22Rv1 (cell line): ENCODE data around the gene PLSCR3.

ENCODE experiments used
- H3K27ac ChIP-seq: fragments of 450-650 bp; 2 replicates; pipeline ENCODE4 v1.5.1; 2017
- ZFX ChIP-seq: fragments of 450-650 bp; IDR thresholded peaks from 2 replicates; pipeline ENCODE4 v1.6.1; 2017; ENCODE audit warnings: antibody characterized with exemption, borderline replicate concordance
- TF ChIP-seq, protein P1 (sequence below): fragments of 450-650 bp; IDR thresholded peaks from 2 replicates; pipeline ENCODE4 v1.5.1; 2017; ENCODE audit warnings: mild to moderate bottlenecking

Gene PLSCR3

DNA sequence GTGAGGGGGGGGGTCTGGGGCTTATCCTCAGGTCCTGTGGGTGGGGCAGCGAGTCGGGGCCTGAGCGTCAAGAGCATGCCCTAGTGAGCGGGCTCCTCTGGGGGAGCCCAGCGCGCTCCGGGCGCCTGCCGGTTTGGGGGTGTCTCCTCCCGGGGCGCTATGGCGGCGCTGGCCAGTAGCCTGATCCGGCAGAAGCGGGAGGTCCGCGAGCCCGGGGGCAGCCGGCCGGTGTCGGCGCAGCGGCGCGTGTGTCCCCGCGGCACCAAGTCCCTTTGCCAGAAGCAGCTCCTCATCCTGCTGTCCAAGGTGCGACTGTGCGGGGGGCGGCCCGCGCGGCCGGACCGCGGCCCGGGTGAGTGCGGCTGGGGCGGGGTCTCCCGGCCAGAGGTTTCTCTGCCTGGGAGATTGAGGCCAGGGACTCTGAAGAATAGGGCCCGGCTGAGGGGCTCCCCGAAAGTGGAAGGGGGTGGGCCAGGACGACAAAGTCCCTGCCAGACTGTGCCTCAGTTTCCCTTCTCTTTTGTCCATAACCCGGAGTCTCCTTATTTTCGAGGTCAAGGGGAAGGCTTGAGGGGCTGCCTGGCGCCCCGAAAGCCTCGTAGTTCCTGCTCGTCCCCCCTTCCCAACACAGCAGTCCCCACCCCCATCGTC, 45.3 kb upstream of the PLSCR3 start, which contains the start of gene FGF11:
Gene FGF11 (plus strand): TSS at position 51 of the 651 bp plus-strand sequence. CDS start 109 bp downstream, at position 160.
- TF ChIP-seq, protein P1, sequence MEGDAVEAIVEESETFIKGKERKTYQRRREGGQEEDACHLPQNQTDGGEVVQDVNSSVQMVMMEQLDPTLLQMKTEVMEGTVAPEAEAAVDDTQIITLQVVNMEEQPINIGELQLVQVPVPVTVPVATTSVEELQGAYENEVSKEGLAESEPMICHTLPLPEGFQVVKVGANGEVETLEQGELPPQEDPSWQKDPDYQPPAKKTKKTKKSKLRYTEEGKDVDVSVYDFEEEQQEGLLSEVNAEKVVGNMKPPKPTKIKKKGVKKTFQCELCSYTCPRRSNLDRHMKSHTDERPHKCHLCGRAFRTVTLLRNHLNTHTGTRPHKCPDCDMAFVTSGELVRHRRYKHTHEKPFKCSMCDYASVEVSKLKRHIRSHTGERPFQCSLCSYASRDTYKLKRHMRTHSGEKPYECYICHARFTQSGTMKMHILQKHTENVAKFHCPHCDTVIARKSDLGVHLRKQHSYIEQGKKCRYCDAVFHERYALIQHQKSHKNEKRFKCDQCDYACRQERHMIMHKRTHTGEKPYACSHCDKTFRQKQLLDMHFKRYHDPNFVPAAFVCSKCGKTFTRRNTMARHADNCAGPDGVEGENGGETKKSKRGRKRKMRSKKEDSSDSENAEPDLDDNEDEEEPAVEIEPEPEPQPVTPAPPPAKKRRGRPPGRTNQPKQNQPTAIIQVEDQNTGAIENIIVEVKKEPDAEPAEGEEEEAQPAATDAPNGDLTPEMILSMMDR: no peak
- TF ChIP-seq ZFX: no peak
- peak within 1 kb of the TSS; percentile 92 for H3K27ac ChIP-seq

DNA sequence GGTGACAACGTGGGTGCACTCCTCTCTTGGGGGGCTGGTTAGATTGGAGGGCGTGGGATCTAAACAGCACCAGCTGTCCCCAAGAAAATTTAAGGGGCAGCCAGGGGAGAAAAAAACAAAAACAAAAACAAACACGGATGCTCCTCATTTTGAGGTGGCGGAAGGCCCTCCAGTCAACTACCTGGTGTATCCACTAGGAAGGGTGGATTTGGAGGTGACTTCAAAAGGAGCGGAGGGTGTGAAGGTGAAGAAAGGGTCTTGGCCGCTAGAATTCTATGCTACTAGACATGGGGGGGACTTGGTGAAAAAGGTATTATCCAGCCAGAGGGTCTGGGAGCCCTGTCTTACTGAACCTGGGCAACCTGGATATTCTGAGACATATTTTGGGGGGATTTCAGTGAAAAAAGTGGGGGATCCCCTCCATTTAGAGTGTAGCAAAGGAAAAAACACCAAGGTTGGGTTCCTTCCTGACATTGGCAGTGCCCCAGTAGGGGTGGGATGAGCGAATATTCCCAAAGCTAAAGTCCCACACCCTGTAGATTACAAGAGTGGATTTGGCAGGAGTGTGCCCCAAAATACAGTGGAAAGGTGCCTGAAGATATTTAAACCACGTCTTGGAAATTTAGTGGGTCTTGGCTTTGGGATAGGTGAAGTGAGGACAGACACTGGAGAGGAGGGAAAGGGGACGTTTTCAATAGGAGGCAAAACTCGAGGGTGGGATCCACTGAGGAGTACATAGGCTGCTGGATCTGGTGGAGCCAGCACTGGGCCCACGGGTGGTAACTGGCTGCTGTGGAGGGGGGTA, 44.5 kb upstream of the PLSCR3 start:
- TF ChIP-seq, protein P1: no peak
- no peak for TF ChIP-seq ZFX
- H3K27ac ChIP-seq: peak overlapping the region; percentile 92

DNA sequence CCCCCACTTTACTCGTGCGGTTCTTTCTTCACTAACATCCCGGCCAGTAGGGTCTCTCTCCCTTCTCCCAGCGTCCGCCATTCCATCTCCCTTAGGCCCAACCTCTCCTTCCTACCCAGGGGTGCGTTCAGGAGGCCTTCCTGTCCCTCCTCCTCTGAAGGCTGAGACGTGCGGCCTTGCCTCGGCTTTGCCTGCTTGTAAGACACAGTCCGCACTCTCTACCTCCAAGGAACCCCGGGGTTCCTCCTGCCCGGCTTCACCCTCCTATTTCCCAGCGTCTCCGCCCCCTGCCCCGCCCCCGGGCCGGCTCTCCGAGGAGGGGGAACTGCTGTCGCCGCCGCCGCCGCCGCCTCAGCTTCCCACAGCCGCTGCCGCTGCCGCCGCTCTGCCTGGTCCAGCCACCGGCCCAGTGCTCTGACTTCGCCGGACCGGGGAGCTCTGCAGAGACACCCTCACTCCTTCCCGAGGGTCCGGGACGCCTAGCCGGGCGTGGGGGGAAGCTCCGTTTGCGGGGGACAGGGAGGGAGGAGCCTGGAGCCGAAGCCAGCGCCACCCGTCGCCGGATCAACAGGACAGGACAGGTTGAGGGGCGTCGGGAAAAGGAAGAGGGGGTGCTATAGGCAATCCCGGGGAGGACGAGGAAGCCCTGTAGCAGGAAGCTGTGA, 43.8 kb upstream of the PLSCR3 start:
- no peak for TF ChIP-seq ZFX
- TF ChIP-seq, protein P1: no peak
- peak overlapping the region; percentile 92 for H3K27ac ChIP-seq

DNA sequence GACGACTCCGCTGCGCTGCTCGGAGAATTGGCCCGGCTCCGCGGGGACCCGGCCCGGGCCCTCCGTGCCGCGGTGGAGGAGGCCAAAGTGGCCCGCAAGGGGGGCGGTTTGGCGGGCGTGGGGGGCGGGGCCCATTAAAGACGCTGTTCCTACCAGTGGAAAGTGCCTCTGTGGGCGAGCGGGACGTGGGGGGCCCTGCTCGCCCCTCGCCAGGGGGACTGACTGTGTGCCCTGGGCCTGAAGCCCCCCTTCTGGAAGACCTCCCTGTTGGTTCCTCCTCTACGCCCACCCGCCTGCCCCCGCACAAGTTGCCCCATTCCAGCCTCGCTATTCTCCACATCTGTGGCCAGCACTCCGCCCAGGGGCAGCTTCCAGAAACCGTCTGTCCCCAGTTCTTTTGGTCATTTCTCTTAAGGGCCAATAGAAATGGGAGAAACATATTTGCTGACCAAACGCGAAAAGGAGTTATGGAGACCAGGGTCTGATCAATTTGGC, 43.1 kb upstream of the PLSCR3 start:
- no peak for TF ChIP-seq ZFX
- TF ChIP-seq, protein P1: no peak
- H3K27ac ChIP-seq: peak overlapping the region; percentile 92

DNA sequence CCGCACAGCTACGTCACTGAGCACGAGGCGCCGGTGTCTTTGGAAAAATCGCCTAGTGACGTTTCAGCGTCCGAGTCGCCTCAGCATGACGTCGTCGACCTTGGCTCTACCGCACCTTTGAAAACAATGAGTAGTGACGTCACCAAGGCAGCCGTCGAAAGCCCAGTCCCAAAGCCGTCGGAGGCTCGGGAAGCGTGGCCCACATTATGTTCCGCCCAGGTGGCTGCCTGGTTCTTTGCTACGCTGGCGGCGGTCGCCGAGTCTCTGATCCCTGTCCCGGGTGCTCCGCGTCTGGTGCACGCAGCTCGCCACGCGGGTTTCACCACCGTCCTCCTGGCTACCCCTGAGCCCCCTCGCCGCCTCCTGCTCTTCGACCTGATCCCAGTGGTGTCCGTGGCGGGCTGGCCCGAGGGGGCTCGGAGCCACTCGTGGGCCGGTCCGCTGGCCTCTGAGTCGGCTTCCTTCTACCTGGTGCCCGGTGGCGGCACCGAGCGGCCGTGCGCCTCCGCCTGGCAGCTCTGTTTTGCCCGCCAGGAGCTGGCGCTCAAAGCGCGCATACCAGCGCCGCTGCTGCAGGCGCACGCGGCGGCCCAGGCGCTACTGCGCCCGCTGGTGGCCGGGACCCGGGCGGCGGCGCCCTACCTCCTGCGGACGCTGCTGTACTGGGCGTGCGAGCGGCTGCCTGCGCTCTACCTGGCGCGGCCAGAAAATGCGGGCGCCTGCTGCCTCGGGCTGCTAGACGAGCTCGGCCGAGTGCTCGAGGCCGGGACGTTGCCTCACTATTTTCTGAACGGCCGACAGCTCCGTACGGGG, 42.4 kb upstream of the PLSCR3 start:
- no peak for TF ChIP-seq ZFX
- TF ChIP-seq, protein P1: peak; percentile 99

DNA sequence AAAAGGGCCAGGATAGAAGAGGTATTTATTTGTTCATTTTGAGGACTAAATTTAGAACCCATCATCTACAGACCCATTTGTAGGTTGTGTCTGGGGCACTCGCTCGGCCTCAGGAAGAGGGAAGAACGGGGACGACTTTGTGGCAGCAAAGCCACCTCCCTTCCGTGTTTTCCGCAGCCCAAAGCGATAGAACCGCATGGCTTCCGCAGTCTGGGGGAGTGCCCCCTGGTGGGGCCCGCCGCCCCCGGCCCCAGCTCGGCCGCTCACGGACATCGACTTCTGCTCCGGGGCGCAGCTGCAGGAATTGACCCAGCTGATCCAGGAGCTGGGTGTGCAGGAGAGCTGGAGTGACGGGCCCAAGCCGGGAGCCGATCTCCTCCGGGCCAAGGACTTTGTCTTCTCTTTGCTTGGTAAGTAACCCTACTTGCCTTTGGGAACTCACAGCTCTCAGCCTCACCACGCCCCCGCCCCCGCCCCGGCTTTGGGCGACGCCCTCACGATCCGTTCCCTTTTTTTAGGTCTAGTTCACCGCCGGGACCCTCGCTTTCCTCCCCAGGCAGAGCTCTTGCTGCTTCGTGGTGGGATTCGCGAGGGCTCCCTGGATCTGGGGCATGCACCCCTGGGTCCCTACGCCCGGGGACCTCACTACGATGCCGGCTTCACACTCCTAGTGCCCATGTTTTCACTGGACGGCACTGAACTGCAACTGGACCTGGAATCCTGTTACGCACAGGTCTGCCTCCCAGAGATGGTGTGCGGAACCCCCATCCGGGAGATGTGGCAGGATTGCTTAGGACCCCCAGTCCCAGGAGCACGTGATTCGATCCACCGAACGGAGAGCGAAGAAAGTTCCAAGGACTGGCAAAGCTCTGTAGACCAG, 41.6 kb upstream of the PLSCR3 start:
- TF ChIP-seq, protein P1: peak; percentile 33
- no peak for TF ChIP-seq ZFX
- H3K27ac ChIP-seq: peak overlapping the region; percentile 92

More for the DNA sequence above, 42.4 kb upstream of the PLSCR3 start:
- peak overlapping the region; percentile 92 for H3K27ac ChIP-seq
